PFSK-1 (cell line): ENCODE results near the gene TMPRSS7.

Experiments
- FOXP2 ChIP-seq: optimal IDR thresholded peaks from 2 replicates; pipeline ENCODE3; 2011; ENCODE audit warnings: borderline replicate concordance, control low read depth, inconsistent platforms; ENCODE audit not compliant: insufficient read depth; ENCODE audit errors: extremely low read length, extremely low read depth
- POLR2AphosphoS5 ChIP-seq: IDR thresholded peaks from 2 replicates; pipeline ENCODE4 v1.6.1; 2012; ENCODE audit warnings: low read depth, mild to moderate bottlenecking, control low read depth, low read length, moderate library complexity
- SIN3A ChIP-seq: IDR thresholded peaks from 2 replicates; pipeline ENCODE4 v1.6.1; 2012; ENCODE audit warnings: mild to moderate bottlenecking, low read length, moderate library complexity, borderline replicate concordance; ENCODE audit not compliant: insufficient read depth
- TAF1 ChIP-seq: IDR thresholded peaks from 2 replicates; pipeline ENCODE4 v1.6.1; 2012; ENCODE audit warnings: low read length, control low read depth, borderline replicate concordance; ENCODE audit not compliant: insufficient read depth
- TF ChIP-seq, protein P1 (sequence below), 2 experiments: IDR thresholded peaks; 2 replicates each; pipeline versions ENCODE4 v1.6.1 to v1.8.0; 2011 to 2012; ENCODE audit warnings: low read depth in 2 of 2, low read length in 2 of 2, control low read depth in 1 of 2, inconsistent platforms in 1 of 2, mild to moderate bottlenecking in 1 of 2, moderate library complexity in 1 of 2; ENCODE audit not compliant: insufficient read depth in 1 of 2

TMPRSS7 gene

DNA sequence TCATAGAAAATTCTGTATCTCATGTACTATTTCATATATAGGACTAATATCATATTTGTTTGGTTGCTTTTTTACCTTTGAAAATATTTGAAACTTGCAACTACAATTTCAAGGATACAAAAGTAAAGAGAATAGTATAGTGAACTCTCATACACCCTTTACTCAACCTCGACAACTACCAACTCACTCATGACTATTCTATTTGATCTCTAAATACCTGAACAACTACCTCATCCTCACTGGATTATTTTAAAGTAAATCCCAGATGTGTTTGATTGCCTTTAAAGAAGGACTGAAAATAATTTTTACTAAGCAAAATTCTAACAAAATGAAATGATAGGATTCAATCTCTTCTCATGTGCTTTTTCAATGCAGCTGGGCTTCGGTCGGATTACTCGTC lies 12.1 kb downstream of the TMPRSS7 start:
- TF ChIP-seq TAF1 = no peak

DNA sequence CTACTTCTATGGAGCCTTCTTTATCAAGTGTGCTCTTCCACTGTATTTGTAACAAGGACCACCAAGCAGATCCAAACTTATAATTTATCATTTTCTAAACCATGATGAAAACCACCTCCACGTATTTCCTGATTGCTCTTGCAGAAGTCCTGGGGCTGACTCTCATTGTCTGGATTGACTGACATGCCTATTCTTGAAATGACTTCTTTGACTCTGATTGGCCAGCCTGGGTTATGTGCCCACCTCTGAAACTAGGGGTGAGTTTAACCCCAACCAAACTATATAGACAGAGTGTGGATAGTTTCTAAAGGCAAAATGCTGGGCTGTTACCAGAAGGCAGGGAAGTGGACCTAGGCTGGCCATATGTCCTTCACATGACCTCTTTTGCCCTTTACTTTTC lies 12.7 kb downstream of the TMPRSS7 start:
- TF ChIP-seq, protein P1, sequence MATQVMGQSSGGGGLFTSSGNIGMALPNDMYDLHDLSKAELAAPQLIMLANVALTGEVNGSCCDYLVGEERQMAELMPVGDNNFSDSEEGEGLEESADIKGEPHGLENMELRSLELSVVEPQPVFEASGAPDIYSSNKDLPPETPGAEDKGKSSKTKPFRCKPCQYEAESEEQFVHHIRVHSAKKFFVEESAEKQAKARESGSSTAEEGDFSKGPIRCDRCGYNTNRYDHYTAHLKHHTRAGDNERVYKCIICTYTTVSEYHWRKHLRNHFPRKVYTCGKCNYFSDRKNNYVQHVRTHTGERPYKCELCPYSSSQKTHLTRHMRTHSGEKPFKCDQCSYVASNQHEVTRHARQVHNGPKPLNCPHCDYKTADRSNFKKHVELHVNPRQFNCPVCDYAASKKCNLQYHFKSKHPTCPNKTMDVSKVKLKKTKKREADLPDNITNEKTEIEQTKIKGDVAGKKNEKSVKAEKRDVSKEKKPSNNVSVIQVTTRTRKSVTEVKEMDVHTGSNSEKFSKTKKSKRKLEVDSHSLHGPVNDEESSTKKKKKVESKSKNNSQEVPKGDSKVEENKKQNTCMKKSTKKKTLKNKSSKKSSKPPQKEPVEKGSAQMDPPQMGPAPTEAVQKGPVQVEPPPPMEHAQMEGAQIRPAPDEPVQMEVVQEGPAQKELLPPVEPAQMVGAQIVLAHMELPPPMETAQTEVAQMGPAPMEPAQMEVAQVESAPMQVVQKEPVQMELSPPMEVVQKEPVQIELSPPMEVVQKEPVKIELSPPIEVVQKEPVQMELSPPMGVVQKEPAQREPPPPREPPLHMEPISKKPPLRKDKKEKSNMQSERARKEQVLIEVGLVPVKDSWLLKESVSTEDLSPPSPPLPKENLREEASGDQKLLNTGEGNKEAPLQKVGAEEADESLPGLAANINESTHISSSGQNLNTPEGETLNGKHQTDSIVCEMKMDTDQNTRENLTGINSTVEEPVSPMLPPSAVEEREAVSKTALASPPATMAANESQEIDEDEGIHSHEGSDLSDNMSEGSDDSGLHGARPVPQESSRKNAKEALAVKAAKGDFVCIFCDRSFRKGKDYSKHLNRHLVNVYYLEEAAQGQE (IDR thresholded peaks at IDR 0.05; ENCODE audit: insufficient read depth in 1 of 2, low read depth in 2 of 2, low read length in 2 of 2) = no peak
- TF ChIP-seq POLR2AphosphoS5 (no peak), TAF1 (no peak), SIN3A (no peak), FOXP2 (no peak)

DNA sequence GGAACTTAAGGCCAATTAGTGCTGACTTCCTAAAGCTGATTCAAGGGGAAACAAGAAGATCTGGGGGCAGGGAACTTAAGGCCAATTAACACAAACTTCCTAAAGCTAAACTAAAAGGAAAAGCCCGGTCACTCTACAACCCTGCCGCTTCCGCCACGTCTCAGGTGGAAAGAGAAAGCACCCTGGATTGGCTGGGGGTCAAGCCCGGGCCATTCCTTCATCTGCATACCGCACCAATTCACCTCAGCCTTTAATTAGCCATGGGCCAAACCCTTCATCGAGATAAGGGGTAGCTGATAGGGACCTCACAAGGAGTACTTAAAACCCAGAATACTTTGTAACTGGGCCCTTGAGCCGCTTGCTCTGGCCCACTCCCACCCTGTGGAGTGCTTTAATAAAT lies 14.4 kb downstream of the TMPRSS7 start:
- TF ChIP-seq FOXP2 (no peak), POLR2AphosphoS5 (no peak), TAF1 (no peak), SIN3A (no peak)
- TF ChIP-seq, protein P1 (IDR thresholded peaks at IDR 0.05; ENCODE audit: insufficient read depth in 1 of 2, low read depth in 2 of 2, low read length in 2 of 2) = no peak

DNA sequence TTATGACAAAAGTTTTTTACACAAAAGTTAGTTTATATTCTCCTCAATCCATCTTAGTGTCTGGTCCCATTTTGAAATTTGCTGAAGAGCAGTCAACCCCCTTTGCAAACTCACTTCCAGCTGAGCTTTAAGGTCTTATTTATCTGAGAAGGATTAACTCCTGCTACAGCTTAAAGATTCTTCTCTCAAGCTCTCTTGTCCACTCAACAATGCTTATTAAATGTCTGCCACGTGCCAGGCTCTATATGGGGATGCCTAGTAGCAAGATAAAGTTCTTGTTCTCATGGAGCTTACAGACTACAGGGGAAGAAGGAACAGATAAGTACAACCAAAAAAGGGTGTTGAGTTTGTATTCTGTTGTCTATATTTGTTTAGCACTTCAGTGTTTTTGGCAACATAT lies 18.7 kb downstream of the TMPRSS7 start:
- TF ChIP-seq TAF1 (no peak), FOXP2 (no peak), SIN3A (no peak)
- TF ChIP-seq, protein P1 (IDR thresholded peaks at IDR 0.05; ENCODE audit: insufficient read depth in 1 of 2, low read depth in 2 of 2, low read length in 2 of 2) = no peak

DNA sequence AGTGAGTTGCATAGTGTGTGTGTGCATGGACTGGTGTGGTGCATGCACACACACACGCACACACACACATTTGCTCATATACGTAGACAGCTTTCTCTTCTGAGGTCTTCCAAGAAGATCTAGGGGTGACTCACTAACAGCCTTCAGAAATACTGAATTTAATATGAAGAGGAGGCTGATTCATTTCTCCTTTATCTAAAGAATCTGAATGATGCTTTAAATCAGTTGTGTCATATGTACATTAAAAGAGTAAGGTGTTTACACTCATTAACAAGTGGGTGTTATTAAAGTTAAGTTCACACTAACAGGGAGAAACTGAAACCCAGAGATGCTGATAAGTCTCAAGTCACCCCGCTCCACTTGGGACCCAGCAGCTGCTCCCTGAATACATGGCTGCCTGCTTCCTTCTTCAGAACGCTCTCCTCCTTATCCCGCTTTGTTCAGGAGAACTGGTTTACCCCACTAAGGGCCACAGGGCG lies 22.0 kb downstream of the TMPRSS7 start:
- TF ChIP-seq SIN3A = no peak
- TF ChIP-seq TAF1 = no peak
- TF ChIP-seq, protein P1 (IDR thresholded peaks at IDR 0.05; ENCODE audit: insufficient read depth in 1 of 2, low read depth in 2 of 2, low read length in 2 of 2) = no peak
- TF ChIP-seq POLR2AphosphoS5 = no peak
- TF ChIP-seq FOXP2 = no peak
